Upper lobe of left lung (tissue), 4 donors: ENCODE measurements around the gene SCG5.

Experiments used
- EP300 ChIP-seq, 4 donors: sonication (generic); formaldehyde crosslinking; IDR thresholded peaks; one replicate each; pipeline ENCODE4 v1.5.1; 2017; ENCODE audit warnings: antibody characterized with exemption in 4 of 4, control low read depth in 2 of 4
- POLR2A ChIP-seq, 4 donors: fragments of 450-650 bp; IDR thresholded peaks; one replicate each; pipeline ENCODE4 v1.5.1; 2016 to 2017; ENCODE audit warnings: antibody characterized with exemption in 4 of 4, mild to moderate bottlenecking in 2 of 4
- POLR2AphosphoS5 ChIP-seq, 2 donors: sonication (generic); formaldehyde crosslinking; IDR thresholded peaks; one replicate each; pipeline ENCODE4 v1.5.1; 2017; ENCODE audit warnings: antibody characterized with exemption in 2 of 2
- TF ChIP-seq, protein P1 (sequence below), 6 experiments: fragments of 450-650 bp in 4 of 6; fragments of 200-600 bp in 2 of 6; sonication (generic) in 2 of 6; IDR thresholded peaks; one replicate each; pipeline ENCODE4 v1.5.1; 2016 to 2019; ENCODE audit warnings: antibody characterized with exemption in 6 of 6

GRCh38 chr15:32669896-32670611 lies 28.5 kb downstream of the SCG5 start:
- TF ChIP-seq, protein P1, sequence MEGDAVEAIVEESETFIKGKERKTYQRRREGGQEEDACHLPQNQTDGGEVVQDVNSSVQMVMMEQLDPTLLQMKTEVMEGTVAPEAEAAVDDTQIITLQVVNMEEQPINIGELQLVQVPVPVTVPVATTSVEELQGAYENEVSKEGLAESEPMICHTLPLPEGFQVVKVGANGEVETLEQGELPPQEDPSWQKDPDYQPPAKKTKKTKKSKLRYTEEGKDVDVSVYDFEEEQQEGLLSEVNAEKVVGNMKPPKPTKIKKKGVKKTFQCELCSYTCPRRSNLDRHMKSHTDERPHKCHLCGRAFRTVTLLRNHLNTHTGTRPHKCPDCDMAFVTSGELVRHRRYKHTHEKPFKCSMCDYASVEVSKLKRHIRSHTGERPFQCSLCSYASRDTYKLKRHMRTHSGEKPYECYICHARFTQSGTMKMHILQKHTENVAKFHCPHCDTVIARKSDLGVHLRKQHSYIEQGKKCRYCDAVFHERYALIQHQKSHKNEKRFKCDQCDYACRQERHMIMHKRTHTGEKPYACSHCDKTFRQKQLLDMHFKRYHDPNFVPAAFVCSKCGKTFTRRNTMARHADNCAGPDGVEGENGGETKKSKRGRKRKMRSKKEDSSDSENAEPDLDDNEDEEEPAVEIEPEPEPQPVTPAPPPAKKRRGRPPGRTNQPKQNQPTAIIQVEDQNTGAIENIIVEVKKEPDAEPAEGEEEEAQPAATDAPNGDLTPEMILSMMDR (IDR thresholded peaks at IDR 0.05) = no peak
- TF ChIP-seq POLR2AphosphoS5 (IDR thresholded peaks at IDR 0.05) (no peak), POLR2A (IDR thresholded peaks at IDR 0.05) (no peak), EP300 (IDR thresholded peaks at IDR 0.05) (no peak)
